ENCODE data around the gene ANXA11.
"Not testable (repeated sequence)": the region's sequence is repeated elsewhere in the genome, so short reads cannot be mapped to it uniquely, and the experiment has no call there.

Gene ANXA11

DNA sequence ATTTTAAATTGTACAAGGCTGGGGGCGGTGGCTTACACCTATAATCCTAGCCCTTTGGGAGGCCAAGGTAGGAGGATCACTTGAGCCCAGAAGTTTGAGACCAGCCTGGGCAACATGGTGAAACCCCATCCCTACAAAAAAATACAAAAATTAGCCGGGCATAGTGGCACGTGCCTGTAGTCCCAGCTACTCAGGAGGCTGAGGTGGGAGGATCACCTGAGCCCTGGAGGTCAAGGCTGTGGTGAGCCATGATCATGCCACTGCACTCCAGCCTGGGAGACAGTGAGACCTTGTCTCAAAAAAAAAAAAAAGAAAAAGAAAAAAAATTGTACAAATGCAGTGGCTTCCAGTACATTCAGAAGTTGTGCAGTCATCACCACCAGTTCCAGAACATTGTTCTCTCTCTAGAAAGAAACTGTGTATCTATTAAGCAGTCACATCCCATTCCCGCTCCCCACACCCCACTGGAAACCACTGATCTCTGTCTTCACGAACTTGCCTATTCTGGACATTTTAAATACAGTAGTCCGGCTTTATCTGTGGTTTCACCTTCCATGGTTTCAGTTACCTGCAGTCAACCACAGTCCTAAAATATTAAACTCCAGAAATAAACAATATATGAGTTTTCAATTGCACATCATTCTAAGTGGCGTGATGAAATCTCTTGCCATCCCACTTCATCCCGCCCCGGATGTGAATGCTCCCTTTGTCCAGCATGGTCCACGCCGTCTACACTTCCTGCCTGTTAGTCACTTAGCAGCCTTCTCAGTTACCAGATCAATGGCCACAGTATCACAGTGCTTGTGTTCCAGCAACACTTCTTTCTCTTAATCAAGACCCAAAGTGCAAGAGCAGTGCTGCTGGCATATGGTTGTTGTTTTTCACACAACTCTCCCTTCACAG is 59.7 kb downstream of the ANXA11 start:
- peak; percentile 33 for DNase-seq (ENCODE audit: low spot score)

DNA sequence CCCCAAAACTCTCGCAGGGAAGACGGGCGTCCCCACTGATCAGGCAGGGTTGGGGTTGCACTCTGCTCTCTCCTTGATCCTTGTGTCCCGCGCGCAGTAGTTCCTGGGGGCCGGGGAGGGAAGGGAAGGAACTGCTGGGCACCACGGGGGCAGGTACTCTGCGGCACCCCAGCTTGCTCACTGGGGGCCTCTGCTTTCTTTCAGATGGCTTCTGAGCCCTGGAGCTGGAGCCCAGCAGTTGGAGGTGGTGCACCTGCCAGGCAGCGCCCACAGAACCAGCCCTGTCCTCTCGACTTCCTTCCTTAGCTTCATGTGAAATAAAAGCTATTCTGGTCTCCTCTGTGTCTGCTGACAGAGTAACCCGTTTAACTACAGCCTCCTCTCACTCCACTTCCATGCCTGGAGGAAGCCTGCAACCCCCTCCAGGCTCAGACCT is 60.6 kb downstream of the ANXA11 start:
- DNase-seq (ENCODE audit: low spot score), result peak; percentile 24

DNA sequence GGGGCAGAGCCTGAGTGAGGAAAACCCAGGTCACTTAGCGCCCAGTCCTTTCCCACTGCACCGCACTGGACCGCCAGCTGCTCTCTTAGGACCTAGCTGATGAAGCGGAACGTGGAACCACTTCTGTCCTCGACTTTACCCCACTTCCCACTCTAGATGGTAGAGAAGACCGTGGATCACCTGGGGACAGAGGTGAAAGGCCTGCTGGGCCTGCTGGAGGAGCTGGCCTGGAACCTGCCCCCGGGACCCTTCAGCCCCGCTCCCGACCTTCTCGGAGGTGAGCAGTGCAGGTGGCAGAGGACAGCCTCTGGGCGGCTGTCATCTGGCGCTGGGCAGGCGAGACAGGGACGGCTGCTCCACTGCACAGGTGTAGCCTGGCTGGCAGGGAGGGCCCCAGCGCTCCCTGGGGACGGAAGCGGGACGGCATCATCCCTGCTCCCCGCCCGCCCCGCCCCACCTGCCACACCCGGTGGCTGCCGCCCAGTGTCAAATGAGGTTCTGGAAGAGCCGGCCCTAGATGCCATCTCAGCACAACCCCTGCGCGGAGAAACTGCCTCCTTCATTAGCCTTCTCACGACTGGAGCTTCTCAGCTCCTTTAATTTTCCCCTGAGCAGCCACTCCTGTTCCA is 61.2 kb downstream of the ANXA11 start:
- peak; percentile 63 for DNase-seq (ENCODE audit: low spot score)

DNA sequence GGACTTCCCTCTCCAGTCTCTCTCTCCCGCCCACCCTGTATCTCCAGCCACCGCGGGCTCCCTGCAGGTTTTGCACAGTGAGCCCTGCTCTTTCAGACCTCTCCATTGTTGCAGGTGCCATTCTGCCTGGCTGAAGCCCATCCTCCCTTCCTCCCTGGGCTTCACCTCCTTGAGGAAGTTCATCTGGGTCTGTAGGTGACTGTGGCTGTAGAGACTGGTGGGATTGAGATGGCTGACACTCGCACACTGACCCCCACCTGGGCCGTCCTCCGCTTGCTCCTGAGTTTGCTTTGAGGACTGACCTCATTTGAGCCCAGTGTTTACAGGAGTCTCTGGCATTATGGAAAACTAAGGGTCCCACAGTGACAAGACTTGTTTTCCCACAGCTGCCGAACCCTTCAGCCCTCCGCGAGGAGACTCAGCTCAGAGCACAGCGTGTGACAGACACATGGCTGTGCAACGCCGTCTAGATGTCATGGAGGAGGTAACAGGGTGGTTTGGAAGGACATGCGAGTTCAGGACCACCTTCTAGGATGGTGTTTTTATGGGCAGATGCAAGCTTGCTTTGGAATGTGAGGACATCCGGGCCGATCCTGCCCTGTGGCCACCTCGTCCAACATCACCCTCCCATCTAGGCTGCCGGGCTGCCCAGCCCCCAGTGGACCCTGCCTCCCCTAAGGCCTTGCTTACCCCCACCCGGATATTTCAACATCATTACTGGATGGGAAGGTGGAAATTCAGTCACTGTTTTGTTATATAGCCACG is 63.5 kb downstream of the ANXA11 start:
- DNase-seq (ENCODE audit: low spot score), result no peak

DNA sequence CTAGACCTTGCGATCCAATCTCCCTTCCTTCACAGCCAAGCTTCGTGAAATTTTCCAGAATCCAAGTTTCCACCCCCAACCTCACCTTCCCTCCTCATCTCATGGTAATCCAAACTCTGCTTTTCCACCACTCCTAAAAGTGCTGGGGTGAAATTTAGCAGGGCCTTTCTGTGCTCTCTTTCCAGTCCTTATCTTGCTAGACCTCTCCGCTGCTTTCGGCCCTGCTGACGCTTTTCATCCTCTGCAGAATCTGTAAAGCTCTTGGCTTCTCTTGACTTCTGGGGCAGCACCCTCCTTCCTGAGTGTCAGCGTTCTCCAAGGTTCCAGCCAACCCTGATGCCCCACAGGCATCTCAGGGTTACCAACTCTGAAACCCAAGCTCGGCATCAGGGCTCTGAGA is 65.1 kb downstream of the ANXA11 start:
- no peak for DNase-seq (ENCODE audit: low spot score)

DNA sequence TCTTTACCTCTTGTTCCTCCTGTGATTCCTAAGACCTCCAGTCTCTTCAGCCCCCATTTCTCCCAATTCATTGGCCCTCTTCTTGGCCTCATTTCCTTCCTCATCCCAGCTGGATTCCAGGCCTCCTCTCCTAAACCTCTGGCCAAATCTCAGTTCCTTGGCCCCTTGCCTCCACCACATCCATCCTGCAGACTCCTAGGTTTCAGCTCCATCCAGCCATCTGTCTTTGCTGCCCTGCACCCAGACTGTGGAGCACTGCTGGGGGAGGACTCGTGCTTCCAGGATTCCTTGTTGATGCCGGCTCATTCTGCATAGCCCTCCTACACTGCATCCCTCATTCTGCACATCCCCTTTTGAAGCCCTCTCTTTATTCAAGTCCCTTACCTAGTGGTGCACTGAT is 66.1 kb downstream of the ANXA11 start:
- DNase-seq (ENCODE audit: low spot score), result no peak

DNA sequence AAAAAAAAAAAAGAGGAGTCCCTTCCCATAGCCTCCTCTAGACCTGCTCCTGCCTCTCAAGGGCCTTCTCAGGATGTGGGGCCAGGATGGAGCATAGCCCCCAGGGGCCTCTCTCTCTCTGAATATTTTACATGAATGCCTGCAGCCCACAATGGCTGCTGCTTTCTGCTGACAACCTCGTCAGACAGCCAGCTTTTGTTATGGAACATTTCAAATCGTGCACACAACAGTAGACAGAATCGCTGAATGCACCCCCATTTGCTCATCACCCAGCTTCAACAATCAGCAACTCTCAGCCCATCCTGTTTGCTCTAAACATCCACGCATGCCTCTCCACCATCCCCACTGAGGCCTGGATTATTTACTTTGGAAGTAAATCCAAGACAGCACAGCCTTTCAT is 67.4 kb downstream of the ANXA11 start:
- DNase-seq (ENCODE audit: low spot score), result no peak

DNA sequence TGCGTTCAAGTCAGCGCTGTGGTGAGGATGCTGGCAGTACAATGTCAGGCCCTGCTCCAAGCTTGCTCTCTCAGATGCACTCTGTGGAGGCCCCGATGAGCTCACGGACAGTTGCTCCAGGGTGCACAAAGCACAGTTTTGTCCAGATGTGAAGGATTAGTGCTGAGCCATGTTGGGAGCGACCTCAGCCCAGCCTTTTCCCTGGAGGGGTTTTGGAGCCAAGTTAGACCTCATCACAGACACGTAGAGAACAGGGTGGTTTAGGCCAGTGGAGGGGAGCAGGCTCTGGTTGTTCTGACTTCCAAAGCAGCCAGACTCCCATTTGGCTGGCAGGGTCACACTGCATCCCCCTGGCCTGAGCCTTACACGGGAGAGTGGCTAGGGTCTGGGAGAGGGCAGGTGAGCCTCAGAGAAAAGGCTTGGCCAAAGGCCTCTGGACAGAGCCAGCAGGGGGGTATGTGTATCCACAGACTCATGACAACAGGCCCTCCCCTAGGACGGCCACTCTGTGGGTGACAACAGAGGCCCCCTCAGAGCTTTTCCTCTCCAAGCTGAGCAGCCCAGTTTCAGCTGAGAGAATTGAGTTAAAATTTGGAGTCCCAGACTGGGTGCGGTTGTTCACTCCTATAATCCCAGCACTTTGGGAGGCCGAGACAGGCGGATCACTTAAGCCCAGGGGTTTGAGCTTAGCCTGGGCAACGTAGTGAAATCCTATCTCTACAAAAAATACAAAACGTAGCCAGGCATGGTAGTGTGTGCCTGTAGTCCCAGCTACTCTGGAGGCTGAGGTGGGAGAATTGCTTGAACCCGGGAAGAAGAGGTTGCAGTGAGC is 68.1 kb downstream of the ANXA11 start:
- no peak for DNase-seq (ENCODE audit: low spot score)

DNA sequence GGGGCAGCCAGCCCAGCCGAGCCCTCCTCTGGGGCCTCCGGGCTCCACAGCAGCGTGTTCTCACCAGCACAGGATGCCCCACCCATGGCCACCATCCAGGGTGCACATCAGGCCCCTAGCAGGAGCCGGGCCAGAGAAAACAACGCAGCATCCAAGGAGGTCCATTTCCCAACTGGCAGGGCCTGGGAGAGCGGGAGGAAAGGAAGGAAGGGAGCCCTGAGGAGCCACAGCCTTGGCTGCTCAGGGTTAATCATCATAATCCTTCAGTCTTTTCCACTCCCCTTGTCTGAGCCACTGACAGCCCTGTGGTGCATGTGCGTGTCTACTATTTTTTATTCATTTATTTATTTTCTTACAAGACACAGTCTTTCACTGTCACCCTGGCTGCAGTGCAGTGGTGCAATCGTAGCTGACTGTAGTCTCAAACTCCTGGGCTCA is 69.2 kb downstream of the ANXA11 start:
- no peak for DNase-seq (ENCODE audit: low spot score)

DNA sequence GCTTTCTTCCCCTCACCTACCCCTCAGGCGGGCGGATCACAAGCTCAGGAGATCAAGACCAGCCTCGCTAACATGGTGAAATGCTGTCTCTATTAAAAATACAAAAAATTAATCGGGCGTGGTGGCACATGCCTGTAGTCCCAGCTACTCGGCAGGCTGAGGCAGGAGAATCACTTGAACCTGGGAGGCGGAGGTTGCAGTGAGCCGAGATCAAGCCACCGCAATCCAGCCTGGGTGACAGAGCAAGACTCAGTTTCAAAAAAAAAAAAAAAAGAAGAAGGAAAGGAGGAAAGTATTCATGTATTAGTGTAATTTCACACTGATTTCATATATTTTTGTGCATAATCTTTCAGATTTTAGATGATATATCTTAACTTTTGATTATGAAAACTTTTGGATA is 71.7 kb downstream of the ANXA11 start:
- not testable (repeated sequence) for DNase-seq (ENCODE audit: low spot score)

DNA sequence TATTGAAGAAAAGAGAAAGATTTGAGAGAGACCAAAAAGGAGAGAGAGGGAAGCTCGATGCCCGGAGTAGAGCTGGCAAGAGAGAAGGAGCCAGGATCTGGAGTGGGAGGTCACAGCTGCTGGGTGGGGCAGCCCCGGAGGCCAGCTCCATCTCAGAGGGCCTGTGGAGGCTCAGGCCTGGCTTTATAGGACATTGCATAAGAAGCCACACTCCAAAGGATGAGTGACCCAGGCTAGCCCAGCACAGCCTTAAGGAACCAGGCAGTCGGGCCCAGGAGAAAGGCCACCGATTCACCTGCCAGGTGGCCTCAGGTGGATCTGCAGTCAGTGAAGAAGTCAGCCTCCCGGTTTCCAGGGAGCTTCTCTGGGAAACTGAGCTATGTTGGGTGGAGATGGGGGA is 72.1 kb downstream of the ANXA11 start:
- DNase-seq (ENCODE audit: low spot score), result no peak

DNA sequence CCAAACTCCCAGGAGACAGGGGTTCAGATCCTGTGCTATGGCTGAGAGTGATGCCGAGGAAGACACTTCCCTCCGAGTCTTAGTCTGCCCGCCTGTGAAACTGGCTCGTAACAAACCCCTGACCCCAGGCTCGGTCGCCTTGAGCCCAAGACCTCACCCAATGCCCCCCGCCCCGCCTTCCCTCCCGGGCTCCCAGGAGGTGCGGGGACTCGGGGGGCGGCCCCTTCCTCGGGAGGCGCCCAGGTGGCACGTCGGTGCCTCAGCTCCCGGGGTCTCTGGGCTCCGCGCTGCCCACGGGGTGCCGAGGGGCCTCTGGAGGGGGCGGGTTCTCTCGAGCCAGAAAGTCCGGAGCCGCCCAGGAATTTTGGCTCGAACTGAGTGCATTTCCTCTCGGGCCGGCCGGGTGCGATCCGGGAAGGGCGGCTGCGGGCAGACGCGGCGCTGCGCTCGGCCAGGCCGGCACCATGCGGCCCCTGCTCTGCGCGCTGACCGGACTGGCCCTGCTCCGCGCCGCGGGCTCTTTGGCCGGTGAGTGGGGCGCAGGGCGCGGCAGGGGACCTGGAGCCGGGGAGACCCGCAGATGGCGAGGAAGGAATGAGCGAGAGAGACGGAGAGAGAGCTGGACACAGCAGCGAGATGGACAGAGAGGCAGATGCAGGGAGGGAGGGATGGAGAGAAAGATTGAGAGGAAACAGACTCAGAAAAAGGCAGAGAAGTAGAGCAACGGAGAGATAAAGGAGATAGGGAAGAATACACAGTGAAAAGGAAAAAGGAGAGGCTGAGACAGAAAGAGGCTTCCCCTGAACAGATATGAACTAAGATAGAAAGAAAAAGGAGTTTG is 72.8 kb downstream of the ANXA11 start, which contains the start of gene PLAC9:
PLAC9 (plus strand) TSS at position 432 of the 841 bp plus-strand sequence; CDS start at position 465, 33 bp downstream.
- no peak for DNase-seq (ENCODE audit: low spot score)

DNA sequence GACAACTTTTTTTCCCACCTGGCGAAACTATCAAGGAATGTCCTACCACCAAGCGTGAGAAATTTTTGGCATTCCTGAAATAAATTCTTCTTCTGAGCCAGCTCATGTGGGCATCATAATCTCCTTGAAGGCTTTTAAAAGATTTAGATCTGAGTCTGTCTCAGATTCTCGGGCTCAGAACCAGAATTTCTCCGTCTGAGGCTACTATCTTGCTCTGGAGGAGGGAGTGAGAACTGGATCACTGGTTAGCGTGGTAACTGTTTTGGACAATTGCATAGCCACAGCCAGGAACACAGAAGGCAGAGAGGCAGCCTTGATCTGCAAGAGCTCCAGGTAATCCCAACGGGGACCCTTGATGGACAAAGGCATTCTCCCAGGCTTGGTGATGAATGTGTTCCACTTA is 73.8 kb downstream of the ANXA11 start:
- DNase-seq (ENCODE audit: low spot score), result peak; percentile 22

DNA sequence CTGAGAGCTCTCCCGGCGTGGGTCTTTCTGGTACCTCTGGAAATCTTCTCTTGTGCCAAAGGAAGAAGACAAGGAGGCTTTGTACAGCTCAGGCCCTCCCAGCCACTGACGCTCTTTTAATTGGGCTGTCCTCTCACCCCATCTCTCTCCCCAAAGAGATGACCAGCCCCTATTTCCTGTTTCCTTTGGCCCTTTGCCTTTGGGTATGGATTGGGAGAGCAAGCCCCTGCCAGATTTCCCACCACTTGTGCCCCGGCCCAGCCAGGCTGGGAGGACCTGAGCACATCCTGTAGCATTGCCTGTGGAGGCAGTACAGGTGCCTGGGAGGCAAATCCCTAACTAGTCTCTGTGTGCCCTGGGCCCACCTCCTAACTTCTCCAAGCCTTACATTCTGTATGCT is 78.5 kb downstream of the ANXA11 start:
- no peak for DNase-seq (ENCODE audit: low spot score)

DNA sequence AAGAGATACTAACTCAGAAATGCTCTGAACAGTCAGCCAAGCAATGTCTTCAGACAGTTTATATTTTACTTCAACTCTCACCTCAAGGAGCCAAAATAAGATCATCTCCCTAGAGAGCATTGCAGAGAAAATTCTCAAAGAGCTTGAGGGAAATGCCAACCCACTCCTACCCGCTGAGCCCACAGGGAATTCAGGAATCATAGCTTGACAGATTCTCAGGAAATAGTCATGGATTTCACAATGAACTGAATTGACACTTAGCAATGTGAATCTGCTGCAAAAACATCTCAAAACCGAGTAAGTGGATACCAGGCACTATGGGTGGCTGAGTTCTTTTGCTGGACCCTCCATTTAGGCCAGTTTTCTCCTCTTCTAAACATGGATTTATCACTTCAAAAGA is 82.6 kb downstream of the ANXA11 start:
- no peak for DNase-seq (ENCODE audit: low spot score)

DNA sequence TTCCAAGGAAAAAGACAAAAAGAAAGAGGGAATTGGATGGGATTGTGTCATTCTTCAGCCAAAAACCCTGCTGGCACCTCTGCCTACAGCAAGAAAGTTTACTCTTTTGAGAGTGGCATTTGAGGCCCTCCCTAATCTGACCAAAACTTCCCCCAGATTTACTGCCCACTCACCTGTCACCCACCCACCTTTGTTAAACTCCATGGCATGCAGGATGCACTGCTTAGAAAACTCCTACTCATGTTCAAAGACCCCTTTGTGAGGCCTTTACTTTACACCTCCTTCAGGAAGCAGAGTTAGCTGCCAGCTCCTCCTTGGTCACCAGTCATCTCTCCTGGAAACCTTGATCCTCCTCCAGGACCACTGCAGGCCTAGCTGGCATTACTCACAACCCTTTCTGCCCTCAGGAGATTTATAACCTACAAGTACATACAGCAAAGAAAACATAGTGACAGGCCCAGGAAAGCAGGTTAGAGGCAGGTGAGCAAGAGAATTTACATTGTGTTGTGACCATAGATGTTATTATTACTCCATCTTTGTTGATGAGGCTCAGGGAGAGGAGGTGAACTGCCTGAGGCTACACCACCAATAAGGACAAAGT is 83.1 kb downstream of the ANXA11 start:
- DNase-seq (ENCODE audit: low spot score), result no peak

DNA sequence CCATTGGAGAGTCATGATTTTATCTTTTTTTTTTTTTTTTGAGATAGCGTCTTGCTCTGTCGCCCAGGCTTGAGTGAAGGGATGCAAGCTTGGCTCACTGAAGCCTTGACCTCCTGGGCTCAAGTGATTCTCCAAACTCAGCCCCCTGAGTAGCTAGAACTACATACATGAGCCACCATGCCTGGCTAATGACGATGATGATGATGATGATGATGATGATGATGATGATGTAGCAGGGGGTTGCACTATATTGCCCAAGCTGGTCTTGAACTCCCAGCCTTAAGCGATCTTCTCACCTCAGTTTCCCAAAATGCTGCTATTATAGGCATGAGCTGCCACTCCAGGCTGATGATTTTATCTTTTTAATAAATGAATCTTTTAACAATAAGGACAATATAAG is 86.7 kb downstream of the ANXA11 start:
- no peak for DNase-seq (ENCODE audit: low spot score)

DNA sequence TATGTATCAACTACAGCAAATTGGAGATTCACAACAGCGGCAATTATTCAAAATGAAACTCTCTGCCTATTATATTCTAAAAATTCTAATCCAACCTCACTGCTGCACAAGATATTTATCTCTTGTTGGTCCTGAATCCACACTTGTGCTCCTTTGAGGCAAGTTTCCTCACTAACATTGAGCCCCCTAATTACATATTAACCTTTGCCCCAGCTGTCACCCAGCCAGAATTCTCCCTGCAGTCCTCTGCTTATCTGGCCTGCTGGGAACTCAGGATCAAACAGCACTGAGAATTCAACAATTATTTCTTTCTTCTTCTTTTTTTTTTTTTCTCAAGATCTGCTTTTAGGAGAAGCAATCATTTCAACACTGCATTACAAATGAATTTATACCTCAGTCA is 94.4 kb downstream of the ANXA11 start:
- DNase-seq (ENCODE audit: low spot score), result no peak

DNA sequence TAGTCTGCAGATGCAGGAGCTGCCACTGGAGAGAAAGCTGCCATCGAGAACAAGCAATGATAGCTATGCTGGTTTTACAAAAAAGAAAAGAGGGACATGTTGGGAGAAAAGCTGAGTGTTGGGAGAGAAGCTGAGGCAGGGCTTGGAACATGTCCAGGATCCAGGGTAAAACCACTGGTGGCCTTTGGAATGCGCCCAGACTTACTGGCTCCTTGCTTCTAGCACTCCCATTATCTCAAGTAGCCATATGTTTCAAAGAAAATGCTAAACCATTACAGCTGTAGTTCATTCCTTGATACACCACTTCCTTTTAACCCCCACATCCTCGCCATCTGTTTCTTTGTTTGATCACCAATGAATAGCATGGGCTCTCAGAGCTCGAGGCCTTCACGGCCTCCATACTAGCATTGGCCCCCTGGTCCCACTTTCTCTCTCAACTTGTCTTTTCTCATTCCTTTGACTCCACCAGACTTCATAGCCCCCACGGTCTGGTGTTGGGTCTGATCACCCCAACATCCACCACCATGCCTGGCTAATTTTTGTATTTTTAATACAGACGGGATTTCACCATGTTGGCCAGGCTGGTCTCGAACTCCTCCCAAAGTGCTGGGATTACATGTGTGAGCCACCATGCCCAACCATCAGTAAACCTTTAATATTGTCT is 96.6 kb downstream of the ANXA11 start:
- DNase-seq (ENCODE audit: low spot score), result no peak
